H1 (cell line): ENCODE results near the gene TMEM203. TPM values are rescaled to one million over a fixed set of nuclear protein-coding genes. Genes with fewer than 3 reads are reported as not detected.

Source experiments
- CTCF ChIA-PET: fragments of 300-600 bp; sonication (Branson Sonifier 250); formaldehyde crosslinking; loops from one replicate; lab custom pipeline; 2021; ENCODE audit not compliant: partially characterized antibody; lab: Charles Lee
- POLR2A ChIA-PET: fragments of 300-600 bp; sonication (Branson Sonifier 250); formaldehyde crosslinking; loops from one replicate; lab custom pipeline; 2021; ENCODE audit warnings: inconsistent platforms; ENCODE audit not compliant: partially characterized antibody; lab: Charles Lee
- DNase-seq, 2 experiments: peaks; one replicate each; pipeline versions ENCODE4 v3.0.0 to v3.0.0-alpha.2; 2010 to 2022; ENCODE audit warnings: low spot score in 2 of 2, low read depth in 1 of 2, mixed read lengths in 1 of 2
- FAIRE-seq: peaks from 2 replicates; lab custom pipeline; 2011; peaks lifted over from hg19 to GRCh38; lab: Jason Lieb, UNC
- H2AFZ ChIP-seq: 2 replicates; pipeline ENCODE4 v1.8.1; 2012; ENCODE audit warnings: low read length, inconsistent platforms
- H2AK5ac ChIP-seq: 2 replicates; pipeline ENCODE4 v1.6.1; 2013; ENCODE audit warnings: low read depth, low read length
- H2BK120ac ChIP-seq: replicated peaks from 2 replicates; pipeline ENCODE3; 2013; ENCODE audit warnings: low read depth, low read length, inconsistent platforms
- H2BK12ac ChIP-seq: 2 replicates; pipeline ENCODE4 v1.6.1; 2013; ENCODE audit warnings: low read depth, low read length
- H2BK15ac ChIP-seq: 2 replicates; pipeline ENCODE4 v1.6.1; 2013; ENCODE audit warnings: low read length
- H2BK20ac ChIP-seq: 2 replicates; pipeline ENCODE4 v1.6.1; 2013; ENCODE audit warnings: low read length
- H2BK5ac ChIP-seq: 2 replicates; pipeline ENCODE4 v1.6.1; 2013; ENCODE audit warnings: low read depth, low read length
- H3K14ac ChIP-seq: 2 replicates; pipeline ENCODE4 v1.6.1; 2013; ENCODE audit warnings: inconsistent platforms; ENCODE audit not compliant: insufficient read length
- H3K18ac ChIP-seq: 2 replicates; pipeline ENCODE4 v1.6.1; 2013; ENCODE audit warnings: low read length; ENCODE audit errors: extremely low read depth
- H3K23ac ChIP-seq: 2 replicates; pipeline ENCODE4 v1.6.1; 2013; ENCODE audit warnings: inconsistent platforms; ENCODE audit not compliant: insufficient read length
- H3K23me2 ChIP-seq: 2 replicates; pipeline ENCODE4 v1.6.1; 2013; ENCODE audit warnings: low read depth, low read length
- H3K27ac ChIP-seq: 2 replicates; pipeline ENCODE4 v1.6.1; 2011; ENCODE audit warnings: low read depth, low read length, inconsistent platforms
- H3K27me3 ChIP-seq, 4 experiments: replicated peaks in 1 of 4; 1 replicate in 1 of 4; 2 replicates in 3 of 4; pipeline versions ENCODE4 v1.6.1 to v1.8.1; 2011 to 2013; ENCODE audit warnings: low read length in 3 of 4, mild to moderate bottlenecking in 3 of 4, inconsistent platforms in 2 of 4, mixed read lengths in 2 of 4, moderate library complexity in 1 of 4; ENCODE audit not compliant: control insufficient read depth in 3 of 4, insufficient read depth in 3 of 4; ENCODE audit errors: extremely low read depth in 1 of 4
- H3K36me3 ChIP-seq, 4 experiments: 2 replicates each; pipeline versions ENCODE4 v1.6.1 to v1.8.1; 2011 to 2013; ENCODE audit warnings: mild to moderate bottlenecking in 4 of 4, low read length in 3 of 4, moderate library complexity in 2 of 4, control low read depth in 1 of 4, inconsistent platforms in 1 of 4; ENCODE audit not compliant: insufficient read depth in 4 of 4, control insufficient read depth in 2 of 4
- H3K4ac ChIP-seq: replicated peaks from 2 replicates; pipeline ENCODE3; 2013; ENCODE audit warnings: low read length, low read depth, mixed read lengths, inconsistent platforms; ENCODE audit not compliant: insufficient read length
- H3K4me1 ChIP-seq, 4 experiments: replicated peaks in 1 of 4; 1 replicate in 1 of 4; 2 replicates in 3 of 4; pipeline versions ENCODE4 v1.6.1 to v1.8.1; 2011 to 2013; ENCODE audit warnings: low read length in 3 of 4, inconsistent platforms in 2 of 4, mixed read lengths in 1 of 4; ENCODE audit not compliant: insufficient read depth in 4 of 4, control insufficient read depth in 3 of 4
- H3K4me2 ChIP-seq, 2 experiments: 2 replicates each; pipeline versions ENCODE4 v1.6.1 to v1.8.1; 2011 to 2013; ENCODE audit warnings: low read depth in 2 of 2, low read length in 2 of 2, control low read depth in 1 of 2, inconsistent platforms in 1 of 2, mild to moderate bottlenecking in 1 of 2; ENCODE audit not compliant: insufficient read depth in 1 of 2
- H3K4me3 ChIP-seq, 4 experiments: fragments of 200-600, 300-600 bp in 1 of 4; sonication (generic), shearing (Covaris generic), sonication (Bioruptor Twin) in 1 of 4; 2 replicates each; pipeline versions ENCODE4 v1.5.1 to v1.8.1; 2011 to 2016; ENCODE audit warnings: low read length in 4 of 4, low read depth in 3 of 4, control low read depth in 2 of 4, inconsistent platforms in 2 of 4, mild to moderate bottlenecking in 2 of 4, mixed read lengths in 1 of 4, moderate library complexity in 1 of 4; ENCODE audit not compliant: insufficient read depth in 2 of 4; ENCODE audit errors: extremely low read depth in 1 of 4
- H3K56ac ChIP-seq: replicated peaks from 2 replicates; pipeline ENCODE3; 2013; ENCODE audit warnings: low read depth, mild to moderate bottlenecking, mixed read lengths, low read length, inconsistent platforms; ENCODE audit not compliant: insufficient read length
- H3K79me1 ChIP-seq: 2 replicates; pipeline ENCODE4 v1.6.1; 2013; ENCODE audit warnings: low read depth, low read length, control low read depth
- H3K79me2 ChIP-seq, 2 experiments: 2 replicates each; pipeline versions ENCODE4 v1.6.1 to v1.8.1; 2012 to 2013; ENCODE audit warnings: low read length in 2 of 2, mild to moderate bottlenecking in 2 of 2, inconsistent platforms in 1 of 2; ENCODE audit not compliant: insufficient read depth in 2 of 2, control insufficient read depth in 1 of 2
- H3K9ac ChIP-seq, 4 experiments: replicated peaks in 1 of 4; 1 replicate in 1 of 4; 2 replicates in 3 of 4; pipeline versions ENCODE4 v1.6.1 to v1.8.1; 2011 to 2013; ENCODE audit warnings: low read depth in 3 of 4, low read length in 3 of 4, control low read depth in 2 of 4, mild to moderate bottlenecking in 2 of 4, moderate library complexity in 2 of 4, inconsistent platforms in 1 of 4; ENCODE audit errors: extremely low read depth in 1 of 4
- H3K9me3 ChIP-seq, 2 experiments: 2 replicates each; pipeline versions ENCODE4 v1.6.1 to v1.8.1; 2012 to 2013; ENCODE audit warnings: mild to moderate bottlenecking in 2 of 2, moderate library complexity in 2 of 2, control low read depth in 1 of 2, inconsistent platforms in 1 of 2, low read depth in 1 of 2, low read length in 1 of 2, mixed read lengths in 1 of 2; ENCODE audit not compliant: insufficient read depth in 2 of 2
- H4K20me1 ChIP-seq, 2 experiments: replicated peaks in 1 of 2; 2 replicates each; pipeline versions ENCODE3 to v1.8.1; 2011 to 2013; ENCODE audit warnings: inconsistent platforms in 2 of 2, low read length in 2 of 2, mild to moderate bottlenecking in 1 of 2; ENCODE audit not compliant: insufficient read depth in 2 of 2, control insufficient read depth in 1 of 2
- H4K5ac ChIP-seq: 2 replicates; pipeline ENCODE4 v1.6.1; 2013; ENCODE audit warnings: low read length, low read depth, mixed read lengths, inconsistent platforms; ENCODE audit not compliant: insufficient read length
- H4K8ac ChIP-seq: 2 replicates; pipeline ENCODE4 v1.8.0; 2013; ENCODE audit warnings: mild to moderate bottlenecking, moderate library complexity, low read length, inconsistent platforms; ENCODE audit not compliant: insufficient read depth; ENCODE audit errors: extremely low read depth
- H4K91ac ChIP-seq: replicated peaks from 2 replicates; pipeline ENCODE3; 2013; ENCODE audit warnings: low read length, mixed read lengths, inconsistent platforms; ENCODE audit not compliant: insufficient read length
- BACH1 ChIP-seq: IDR thresholded peaks from 2 replicates; pipeline ENCODE4 v1.6.1; 2012; ENCODE audit warnings: low read length, improper control_type of control experiment
- CBX5 ChIP-seq: fragments of 300-800, 300-1000 bp; sonication (generic); IDR thresholded peaks from 2 replicates; pipeline ENCODE4 v1.7.1; 2016; ENCODE audit warnings: antibody characterized with exemption, low read length, low read depth
- CTBP2 ChIP-seq: IDR thresholded peaks from 2 replicates; pipeline ENCODE4 v1.7.0; 2011; ENCODE audit warnings: borderline replicate concordance, mild to moderate bottlenecking, moderate library complexity, mixed read lengths, low read length; ENCODE audit not compliant: insufficient read depth, insufficient read length
- EP300 ChIP-seq, 2 experiments: IDR thresholded peaks; 1 replicate in 1 of 2; 2 replicates in 1 of 2; pipeline ENCODE4 v1.6.1; 2011 to 2012; ENCODE audit warnings: low read depth in 2 of 2, low read length in 2 of 2, mild to moderate bottlenecking in 2 of 2, borderline replicate concordance in 1 of 2, inconsistent platforms in 1 of 2, moderate library complexity in 1 of 2
- EZH2 ChIP-seq: fragments of 200-600 bp; sonication (generic); IDR thresholded peaks from 2 replicates; pipeline ENCODE4 v1.7.1; 2012; ENCODE audit warnings: low read depth, mild to moderate bottlenecking, moderate library complexity, low read length, inconsistent platforms; ENCODE audit not compliant: severe bottlenecking
- JUND ChIP-seq: IDR thresholded peaks from 2 replicates; pipeline ENCODE4 v1.6.1; 2011; ENCODE audit warnings: mild to moderate bottlenecking, improper control_type of control experiment, low read length
- SP4 ChIP-seq: IDR thresholded peaks from 2 replicates; pipeline ENCODE4 v1.6.1; 2012; ENCODE audit warnings: low read length, inconsistent platforms
- USF2 ChIP-seq: IDR thresholded peaks from 2 replicates; pipeline ENCODE4 v1.6.1; 2011; ENCODE audit warnings: low read length, improper control_type of control experiment
- WGBS, 2 experiments: shearing (Covaris generic) in 1 of 2; methylation state at CpG; one replicate each; pipeline versions ENCODE4 v1.1.6 to v1.1.7; 2013 to 2015; ENCODE audit warnings: low lambda C conversion rate in 2 of 2, mixed read lengths in 2 of 2, inconsistent platforms in 1 of 2, low coverage in 1 of 2, missing lambda C conversion rate in 1 of 2; ENCODE audit not compliant: insufficient replicate concordance in 2 of 2, insufficient coverage in 1 of 2, insufficient read length in 1 of 2; ENCODE audit errors: extremely low coverage in 1 of 2, missing lambda C conversion rate in 1 of 2; 5-methylcytosine and 5-hydroxymethylcytosine counted together
- polyA plus RNA-seq, 7 experiments: library from polyadenylated mRNA; depleted of rRNA in 3 of 7; stranded (reverse) in 5 of 7; unstranded in 2 of 7; fragments of >200 nt in 5 of 7; fragments of 200-250 nt in 2 of 7; gene quantifications; 1 replicate in 5 of 7; 2 replicates in 1 of 7; 4 replicates in 1 of 7; pipeline versions ENCODE4 v1.2.1 to v1.2.3, GENCODE V29; 2011 to 2013; ENCODE audit warnings: missing spikeins in 2 of 7, mixed read lengths in 2 of 7
- total RNA-seq: library from RNA; stranded (reverse); fragmentation: NEBNext Ultra II Directional; extraction: Animal tissue kit (Norgen Biotek cat#: 25700); gene quantifications from 2 replicates; pipeline ENCODE4 v1.2.1, GENCODE V29; 2021
- TF ChIP-seq, protein P1 (sequence below): IDR thresholded peaks from 2 replicates; pipeline ENCODE4 v1.6.1; 2011; ENCODE audit warnings: low read depth, mild to moderate bottlenecking, low read length; ENCODE audit not compliant: insufficient read depth

TMEM203 gene
- total and polyA plus RNA-seq, 2 of the 8 experiments (the other 6 are each of a cell fraction or from before 2014, with no cell fraction given), result 44.1 to 57.1 TPM

DNA sequence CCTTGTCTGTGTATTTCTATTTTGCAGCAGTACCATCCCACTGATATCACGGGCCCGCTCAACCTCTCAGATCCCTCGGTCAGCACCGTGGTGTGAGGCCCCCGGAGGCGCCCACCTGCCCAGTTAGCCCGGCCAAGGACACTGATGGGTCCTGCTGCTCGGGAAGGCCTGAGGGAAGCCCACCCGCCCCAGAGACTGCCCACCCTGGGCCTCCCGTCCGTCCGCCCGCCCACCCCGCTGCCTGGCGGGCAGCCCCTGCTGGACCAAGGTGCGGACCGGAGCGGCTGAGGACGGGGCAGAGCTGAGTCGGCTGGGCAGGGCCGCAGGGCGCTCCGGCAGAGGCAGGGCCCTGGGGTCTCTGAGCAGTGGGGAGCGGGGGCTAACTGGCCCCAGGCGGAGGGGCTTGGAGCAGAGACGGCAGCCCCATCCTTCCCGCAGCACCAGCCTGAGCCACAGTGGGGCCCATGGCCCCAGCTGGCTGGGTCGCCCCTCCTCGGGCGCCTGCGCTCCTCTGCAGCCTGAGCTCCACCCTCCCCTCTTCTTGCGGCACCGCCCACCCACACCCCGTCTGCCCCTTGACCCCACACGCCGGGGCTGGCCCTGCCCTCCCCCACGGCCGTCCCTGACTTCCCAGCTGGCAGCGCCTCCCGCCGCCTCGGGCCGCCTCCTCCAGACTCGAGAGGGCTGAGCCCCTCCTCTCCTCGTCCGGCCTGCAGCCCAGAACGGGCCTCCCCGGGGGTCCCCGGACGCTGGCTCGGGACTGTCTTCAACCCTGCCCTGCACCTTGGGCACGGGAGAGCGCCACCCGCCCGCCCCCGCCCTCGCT is 37.5 kb downstream of the TMEM203 start:
- Histone ChIP-seq H3K36me3 (no peaks in the 10 kb centered on the region; a peak in 1 of 8 replicates), H3K27me3 (peaks cover 49 to 96% (median 80%) of the 10 kb centered on the region in 4 experiments), H3K14ac (no peak overlapping the region), H3K4me1 (peaks cover 0 to 19% (median 14%) of the 10 kb centered on the region in 4 experiments; a peak in 6 of 7 replicates), H3K9me3 (no peaks in the 10 kb centered on the region), H3K79me1 (no peaks in the 10 kb centered on the region; the same call in 1 of the 2 replicates), H4K8ac (peak overlapping the region; percentile 71; the same call in 1 of the 2 replicates), H2BK12ac (no peak overlapping the region), H3K4me3 (peak overlapping the region; percentile 12 to 65 (median 14); a peak in 6 of 8 replicates), H3K4ac (no peak overlapping the region), H2BK20ac (no peak overlapping the region), H2BK15ac (no peak overlapping the region), H3K56ac (no peak overlapping the region), H4K20me1 (peaks cover 0 to 13% of the 10 kb centered on the region in 2 experiments), H2AK5ac (no peak overlapping the region), H4K91ac (no peak overlapping the region), H3K79me2 (no peaks in the 10 kb centered on the region), H3K4me2 (peak overlapping the region; percentile 68 to 96), H3K23ac (no peak overlapping the region), H3K27ac (no peak overlapping the region), H3K9ac (no peak overlapping the region), H2AFZ (no peak overlapping the region), H4K5ac (no peak overlapping the region), H3K18ac (no peak overlapping the region; the same call in 1 of the 2 replicates), H2BK5ac (no peak overlapping the region), H3K23me2 (peaks cover 15% of the 10 kb centered on the region; the same call in 1 of the 2 replicates), H2BK120ac (no peak overlapping the region)
- DNase-seq, result peak in 1 of 2 experiments; percentile 73
- 7% methylated on average over 14 of the region's 57 CpGs; no CpG with 5 or more reads in 1 of the 2 experiments for WGBS, 2 experiments
- FAIRE-seq, result no peak
- ChIA-PET CTCF (interaction anchor here (0.6 to 2.2 kb wide), 4 partner anchors 8 to 138 kb away, joined by 3 to 5 read pairs (median 4); a partner anchor contains a TSS), POLR2A (interaction anchor here (0.6 to 3.0 kb wide), 8 partner anchors 11 to 97 kb away, joined by 3 to 14 read pairs (median 5); partner anchors contain the start of gene TUBB4B)
- TF ChIP-seq JUND (no peak), EP300 (IDR thresholded peaks at IDR 0.05; ENCODE audit: borderline replicate concordance in 1 of 2, low read depth in 2 of 2, low read length in 2 of 2) (no peak), CTBP2 (no peak), USF2 (no peak), CBX5 (no peak), SP4 (no peak), EZH2 (peak; percentile 34), BACH1 (no peak)
- TF ChIP-seq, protein P1, sequence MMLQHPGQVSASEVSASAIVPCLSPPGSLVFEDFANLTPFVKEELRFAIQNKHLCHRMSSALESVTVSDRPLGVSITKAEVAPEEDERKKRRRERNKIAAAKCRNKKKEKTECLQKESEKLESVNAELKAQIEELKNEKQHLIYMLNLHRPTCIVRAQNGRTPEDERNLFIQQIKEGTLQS, result no peak
